Bronchial epithelial cell (primary cell): ENCODE measurements around the gene AOPEP. TPM values are rescaled to one million over a fixed set of nuclear protein-coding genes. Genes with fewer than 3 reads are reported as not detected.

Source experiments
- DNase-seq: peaks from one replicate; pipeline ENCODE4 v3.0.0-alpha.2; 2010; ENCODE audit warnings: low read depth
- FAIRE-seq: peaks from 2 replicates; lab custom pipeline; 2011; peaks lifted over from hg19 to GRCh38; lab: Jason Lieb, UNC
- H3K27me3 ChIP-seq: 2 replicates; pipeline ENCODE4 v1.5.1; 2011; ENCODE audit warnings: low read length; ENCODE audit not compliant: control insufficient read depth, insufficient read depth
- H3K36me3 ChIP-seq: 2 replicates; pipeline ENCODE4 v1.5.1; 2011; ENCODE audit warnings: low read length; ENCODE audit not compliant: control insufficient read depth, insufficient read depth
- H3K4me3 ChIP-seq: 2 replicates; pipeline ENCODE4 v1.5.1; 2011; ENCODE audit warnings: mild to moderate bottlenecking, low read depth, low read length, control low read depth
- total RNA-seq: library from RNA; depleted of rRNA; stranded (reverse); fragments of >200 nt; gene quantifications from 2 replicates; pipeline ENCODE4 v1.2.1, GENCODE V29; 2014
- TF ChIP-seq, protein P1 (sequence below): IDR thresholded peaks from 2 replicates; pipeline ENCODE4 v1.5.1; 2011; ENCODE audit warnings: mild to moderate bottlenecking, moderate library complexity, low read length, control low read depth, inconsistent platforms; ENCODE audit not compliant: insufficient read depth, severe bottlenecking

AOPEP gene
- total RNA-seq, 1 donor from 2014 or later: 91.1 TPM

DNA sequence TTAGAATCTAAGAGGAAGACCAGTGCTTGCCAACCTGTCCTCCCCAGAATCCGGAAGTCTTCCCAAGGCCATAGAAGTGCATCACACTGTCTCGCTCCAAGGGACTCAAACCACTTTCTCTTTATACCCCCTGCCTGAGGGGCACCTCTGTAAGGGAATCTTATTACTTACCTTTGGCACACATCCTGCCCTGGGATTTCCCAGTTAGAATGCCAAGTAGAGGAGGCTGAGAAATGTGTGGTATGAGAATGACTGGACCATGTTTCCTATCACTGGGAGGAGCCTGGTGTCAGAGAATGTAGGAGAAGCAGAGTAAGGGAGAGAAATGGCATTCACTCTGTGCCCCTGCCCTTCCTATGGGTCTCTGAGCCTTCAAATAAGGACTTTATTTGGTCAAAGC, 85.8 kb downstream of the AOPEP start:
- no peak for FAIRE-seq

DNA sequence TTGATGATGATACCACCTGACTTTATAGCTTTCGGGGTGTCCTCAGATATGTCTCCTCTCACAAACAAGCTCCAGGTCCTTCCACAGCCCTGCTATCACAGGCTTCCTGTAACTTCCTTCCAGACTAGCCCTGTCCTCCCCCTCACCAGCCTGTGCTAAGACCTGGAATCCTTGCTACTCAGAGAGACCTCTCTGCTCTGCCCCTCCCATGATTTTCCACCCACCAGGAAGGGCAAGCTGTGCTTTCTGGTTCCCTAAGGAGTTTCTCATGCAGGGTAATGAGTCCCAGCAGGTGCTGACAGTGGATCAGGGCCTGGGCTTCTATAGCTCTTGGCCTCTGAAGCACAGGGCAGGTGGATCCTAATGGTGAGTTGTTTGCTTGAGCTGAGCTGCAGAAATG, 86.9 kb downstream of the AOPEP start:
- TF ChIP-seq, protein P1, sequence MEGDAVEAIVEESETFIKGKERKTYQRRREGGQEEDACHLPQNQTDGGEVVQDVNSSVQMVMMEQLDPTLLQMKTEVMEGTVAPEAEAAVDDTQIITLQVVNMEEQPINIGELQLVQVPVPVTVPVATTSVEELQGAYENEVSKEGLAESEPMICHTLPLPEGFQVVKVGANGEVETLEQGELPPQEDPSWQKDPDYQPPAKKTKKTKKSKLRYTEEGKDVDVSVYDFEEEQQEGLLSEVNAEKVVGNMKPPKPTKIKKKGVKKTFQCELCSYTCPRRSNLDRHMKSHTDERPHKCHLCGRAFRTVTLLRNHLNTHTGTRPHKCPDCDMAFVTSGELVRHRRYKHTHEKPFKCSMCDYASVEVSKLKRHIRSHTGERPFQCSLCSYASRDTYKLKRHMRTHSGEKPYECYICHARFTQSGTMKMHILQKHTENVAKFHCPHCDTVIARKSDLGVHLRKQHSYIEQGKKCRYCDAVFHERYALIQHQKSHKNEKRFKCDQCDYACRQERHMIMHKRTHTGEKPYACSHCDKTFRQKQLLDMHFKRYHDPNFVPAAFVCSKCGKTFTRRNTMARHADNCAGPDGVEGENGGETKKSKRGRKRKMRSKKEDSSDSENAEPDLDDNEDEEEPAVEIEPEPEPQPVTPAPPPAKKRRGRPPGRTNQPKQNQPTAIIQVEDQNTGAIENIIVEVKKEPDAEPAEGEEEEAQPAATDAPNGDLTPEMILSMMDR: no peak
- Histone ChIP-seq H3K36me3 (no peaks in the 10 kb centered on the region), H3K27me3 (no peaks in the 10 kb centered on the region), H3K4me3 (no peak overlapping the region)
- FAIRE-seq (no peak), DNase-seq (no peak)

More for the DNA sequence above, 85.8 kb downstream of the AOPEP start:
- peak; percentile 81 for DNase-seq
- TF ChIP-seq, protein P1: no peak
- H3K4me3 ChIP-seq: no peak overlapping the region
- no peaks in the 10 kb centered on the region for H3K36me3 ChIP-seq
- no peaks in the 10 kb centered on the region for H3K27me3 ChIP-seq

GRCh38 chr9:94817291-94818177, 91.0 kb downstream of the AOPEP start:
- H3K36me3 ChIP-seq: no peaks in the 10 kb centered on the region
- no peak for DNase-seq

DNA sequence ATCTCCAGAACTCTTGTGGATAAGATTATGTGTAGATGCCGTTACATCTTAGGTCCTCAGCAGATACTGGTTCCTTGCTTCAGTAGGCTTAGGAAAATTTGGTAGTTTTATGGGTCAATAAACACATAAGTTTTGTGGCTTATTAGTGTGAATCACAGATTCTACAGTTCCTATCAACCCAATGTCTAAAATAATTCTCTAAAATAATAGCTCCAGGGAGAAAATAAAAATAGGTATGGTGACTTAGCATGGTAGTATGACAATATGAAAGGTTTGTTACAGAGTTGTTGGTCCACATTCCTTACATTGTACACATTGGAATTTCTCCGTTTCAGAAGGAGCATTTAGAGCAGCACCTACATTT, 91.7 kb downstream of the AOPEP start:
- TF ChIP-seq, protein P1: no peak
- no peaks in the 10 kb centered on the region for H3K27me3 ChIP-seq
- DNase-seq: peak; percentile 92
- FAIRE-seq: no peak
- no peaks in the 10 kb centered on the region for H3K36me3 ChIP-seq
- no peak overlapping the region for H3K4me3 ChIP-seq

More at GRCh38 chr9:94817291-94818177, 91.0 kb downstream of the AOPEP start:
- Histone ChIP-seq H3K4me3 (no peak overlapping the region), H3K27me3 (no peaks in the 10 kb centered on the region)
- FAIRE-seq: peak; percentile 32
- TF ChIP-seq, protein P1: no peak

- H3K27me3 ChIP-seq: no peaks in the 10 kb centered on the region
- TF ChIP-seq, protein P1: no peak
- no peak for FAIRE-seq
- H3K36me3 ChIP-seq: no peaks in the 10 kb centered on the region
- no peak for DNase-seq
- H3K4me3 ChIP-seq: no peak overlapping the region
These were observed 92.7 kb downstream of the AOPEP start for GRCh38 chr9:94819161-94819687.
